Muscle layer of colon (tissue), 2 donors: ENCODE measurements around the gene MATK.

Experiments
- H3K27ac ChIP-seq: one replicate; pipeline ENCODE4 v1.7.0; 2013; ENCODE audit warnings: low read depth, mild to moderate bottlenecking, low read length, moderate library complexity
- H3K27me3 ChIP-seq, 2 donors: one replicate each; pipeline ENCODE4 v1.7.0; 2013; ENCODE audit warnings: low read length in 2 of 2, mild to moderate bottlenecking in 2 of 2; ENCODE audit not compliant: insufficient read depth in 2 of 2, control insufficient read depth in 1 of 2
- H3K36me3 ChIP-seq: one replicate; pipeline ENCODE4 v1.7.0; 2013; ENCODE audit warnings: mild to moderate bottlenecking, low read length; ENCODE audit not compliant: insufficient read depth
- H3K4me1 ChIP-seq: one replicate; pipeline ENCODE4 v1.7.0; 2013; ENCODE audit warnings: mild to moderate bottlenecking, low read length; ENCODE audit not compliant: insufficient read depth
- H3K4me3 ChIP-seq, 2 donors: one replicate each; pipeline ENCODE4 v1.7.0; 2013; ENCODE audit warnings: low read length in 2 of 2, low read depth in 1 of 2, mild to moderate bottlenecking in 1 of 2, moderate library complexity in 1 of 2
- H3K9ac ChIP-seq: one replicate; pipeline ENCODE4 v1.7.0; 2013; ENCODE audit warnings: low read length
- H3K9me3 ChIP-seq: one replicate; pipeline ENCODE4 v1.7.0; 2013; ENCODE audit warnings: mild to moderate bottlenecking, low read length
- donor health status: abdominal sarcoma.
- donor health status: Adenocarcinoma of cecum.

MATK gene

GRCh38 chr19:3734310-3734600 is 51.9 kb downstream of the MATK start:
- H3K27me3 ChIP-seq: no peaks in the 10 kb centered on the region
- H3K4me3 ChIP-seq: no peak overlapping the region
- H3K36me3 ChIP-seq: no peaks in the 10 kb centered on the region

DNA sequence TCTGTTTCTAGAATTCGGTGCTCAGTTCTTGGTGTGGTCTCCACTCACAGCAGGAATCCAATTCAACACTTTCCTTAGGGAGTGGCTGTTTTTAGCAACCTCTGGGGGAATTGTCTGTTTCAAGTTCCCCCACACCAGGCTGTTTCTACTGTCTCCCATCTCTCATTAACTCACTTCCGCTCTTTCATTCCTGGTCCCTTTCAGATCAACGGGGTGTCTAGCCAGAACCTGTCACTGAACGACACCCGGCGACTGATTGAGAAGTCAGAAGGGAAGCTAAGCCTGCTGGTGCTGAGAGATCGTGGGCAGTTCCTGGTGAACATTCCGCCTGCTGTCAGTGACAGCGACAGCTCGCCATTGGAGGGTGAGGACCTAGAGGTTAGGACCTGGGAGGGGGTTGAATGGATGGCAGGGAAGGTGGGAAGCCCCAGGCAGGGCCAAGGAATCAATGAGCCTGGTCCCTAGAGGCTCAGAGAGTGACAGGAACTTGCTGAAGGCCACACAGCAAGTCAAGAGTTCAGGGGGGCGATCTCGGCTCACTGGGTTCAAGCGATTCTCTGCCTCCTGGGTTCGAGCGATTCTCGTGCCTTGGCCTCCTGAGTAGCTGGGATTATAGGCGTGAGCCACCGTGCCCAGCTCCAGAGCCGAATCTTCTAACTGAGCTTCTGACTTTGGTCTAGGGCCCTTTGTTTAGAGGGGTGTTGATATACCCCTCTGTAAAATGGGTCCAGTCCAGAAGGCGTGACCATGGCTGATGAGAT is 52.5 kb downstream of the MATK start:
- Histone ChIP-seq H3K9ac (no peak overlapping the region), H3K4me1 (no peaks in the 10 kb centered on the region), H3K27me3 (no peaks in the 10 kb centered on the region), H3K36me3 (no peaks in the 10 kb centered on the region), H3K9me3 (no peaks in the 10 kb centered on the region), H3K4me3 (no peak overlapping the region), H3K27ac (no peak overlapping the region)

More at GRCh38 chr19:3734310-3734600, 51.9 kb downstream of the MATK start:
- Histone ChIP-seq H3K4me1 (no peaks in the 10 kb centered on the region), H3K27ac (no peak overlapping the region), H3K9ac (no peak overlapping the region), H3K9me3 (no peaks in the 10 kb centered on the region)

- Histone ChIP-seq H3K27me3 (no peaks in the 10 kb centered on the region), H3K9me3 (no peaks in the 10 kb centered on the region), H3K9ac (no peak overlapping the region)
Measured at GRCh38 chr19:3732108-3732507, 54.1 kb downstream of the MATK start.

GRCh38 chr19:3730457-3730958 is 55.7 kb downstream of the MATK start:
- Histone ChIP-seq H3K4me1 (no peaks in the 10 kb centered on the region), H3K9me3 (no peaks in the 10 kb centered on the region), H3K36me3 (no peaks in the 10 kb centered on the region), H3K27me3 (no peaks in the 10 kb centered on the region), H3K9ac (no peak overlapping the region), H3K4me3 (no peak overlapping the region), H3K27ac (no peak overlapping the region)

More at GRCh38 chr19:3732108-3732507, 54.1 kb downstream of the MATK start:
- Histone ChIP-seq H3K4me1 (no peaks in the 10 kb centered on the region), H3K36me3 (no peaks in the 10 kb centered on the region), H3K27ac (no peak overlapping the region), H3K4me3 (no peak overlapping the region)
